HepG2 (cell line): ENCODE measurements around the gene INPP5E. TPM values are rescaled to one million over a fixed set of nuclear protein-coding genes. Genes with fewer than 3 reads are reported as not detected.

Source experiments
- CHD2 ChIP-seq: IDR thresholded peaks from 2 replicates; pipeline ENCODE4 v1.6.1; 2011; ENCODE audit warnings: low read depth, low read length, improper control_type of control experiment
- DPF2 ChIP-seq: sonication (generic); formaldehyde crosslinking; IDR thresholded peaks from 2 replicates; pipeline ENCODE4 v1.4.0; 2020; ENCODE audit warnings: mild to moderate bottlenecking, low read depth, missing genetic modification reagents, borderline replicate concordance
- DR1 ChIP-seq: sonication (generic); formaldehyde crosslinking; IDR thresholded peaks from 2 replicates; pipeline ENCODE4 v1.8.0; 2021; ENCODE audit warnings: mild to moderate bottlenecking, missing genetic modification reagents, inconsistent platforms
- ETV6 ChIP-seq: sonication (generic); formaldehyde crosslinking; conservative IDR thresholded peaks from 2 replicates; pipeline ENCODE4 v1.4.0; 2020; ENCODE audit warnings: missing genetic modification reagents
- FLYWCH1 ChIP-seq: sonication (generic); formaldehyde crosslinking; IDR thresholded peaks from 2 replicates; pipeline ENCODE4 v1.8.1; 2023; ENCODE audit warnings: mild to moderate bottlenecking, missing genetic modification reagents
- IKZF4 ChIP-seq: sonication (generic); formaldehyde crosslinking; IDR thresholded peaks from 2 replicates; pipeline ENCODE4 v1.5.1; 2020; ENCODE audit warnings: borderline replicate concordance, mild to moderate bottlenecking, low read depth, missing genetic modification reagents; ENCODE audit errors: not compliant biosample characterization
- MXI1 ChIP-seq: IDR thresholded peaks from 3 replicates; pipeline ENCODE4 v1.6.1; 2012; ENCODE audit warnings: low read depth, low read length, inconsistent platforms, borderline replicate concordance
- SNAPC2 ChIP-seq: sonication (generic); formaldehyde crosslinking; IDR thresholded peaks from 2 replicates; pipeline ENCODE4 v1.8.1; 2022; ENCODE audit warnings: mild to moderate bottlenecking, missing genetic modification reagents
- SNRNP70 ChIP-seq: fragments of 200-400 bp; formaldehyde crosslinking; IDR thresholded peaks from 2 replicates; pipeline ENCODE4 v1.6.1; 2017; ENCODE audit warnings: mild to moderate bottlenecking, low read depth, low read length, moderate library complexity
- SOX13 ChIP-seq, 3 experiments: fragments of 450-650 bp in 1 of 3; sonication (generic) in 1 of 3; formaldehyde crosslinking in 1 of 3; IDR thresholded peaks in 2 of 3; conservative IDR thresholded peaks in 1 of 3; 2 replicates each; pipeline versions ENCODE4 v1.5.0 to v1.6.1; 2016 to 2020; ENCODE audit warnings: antibody characterized with exemption in 1 of 3, mild to moderate bottlenecking in 1 of 3, missing compliant biosample characterization in 1 of 3, missing genetic modification reagents in 1 of 3, moderate library complexity in 1 of 3
- TCF7L2 ChIP-seq: IDR thresholded peaks from 2 replicates; pipeline ENCODE4 v1.6.1; 2011; ENCODE audit warnings: mild to moderate bottlenecking, low read depth, low read length, moderate library complexity
- TEAD2 ChIP-seq: sonication (generic); formaldehyde crosslinking; IDR thresholded peaks from 2 replicates; pipeline ENCODE4 v1.9.0; 2021; ENCODE audit warnings: missing genetic modification reagents
- XRCC5 ChIP-seq: fragments of 200-400 bp; formaldehyde crosslinking; optimal IDR thresholded peaks from 2 replicates; pipeline ENCODE3; 2017; ENCODE audit warnings: mild to moderate bottlenecking, low read length
- ZNF484 ChIP-seq: sonication (generic); formaldehyde crosslinking; IDR thresholded peaks from 2 replicates; pipeline ENCODE4 v1.5.1; 2020; ENCODE audit warnings: mild to moderate bottlenecking, low read depth, missing genetic modification reagents, borderline replicate concordance
- ZNF557 ChIP-seq: sonication (generic); formaldehyde crosslinking; IDR thresholded peaks from 2 replicates; pipeline ENCODE4 v1.4.0; 2020; ENCODE audit warnings: missing genetic modification reagents
- ZNF644 ChIP-seq: IDR thresholded peaks from 2 replicates; pipeline ENCODE4 v1.6.1; 2016; ENCODE audit warnings: low read depth
- polyA plus RNA-seq, 8 experiments: library from polyadenylated mRNA; depleted of rRNA in 3 of 8; stranded (reverse) in 7 of 8; unstranded in 1 of 8; fragments of >200 nt; fragmentation: Illumina TruSeq in 4 of 8; extraction: Trizol in 4 of 8; gene quantifications; 2 replicates each; pipeline versions ENCODE4 v1.2.1 to v1.2.3, GENCODE V29; 2011 to 2016; ENCODE audit warnings: low read depth in 4 of 8, missing spikeins in 1 of 8, mixed read lengths in 1 of 8; ENCODE audit not compliant: insufficient read depth in 1 of 8
- total RNA-seq, 5 experiments: library from RNA; depleted of rRNA; stranded (reverse); fragments of >200 nt; fragmentation: Illumina TruSeq; extraction: Trizol; gene quantifications; 2 replicates each; pipeline ENCODE4 v1.2.3, GENCODE V29; 2016; ENCODE audit warnings: low read depth in 1 of 5
- TF ChIP-seq, protein P1 (sequence below): sonication (generic); formaldehyde crosslinking; IDR thresholded peaks from 2 replicates; pipeline ENCODE4 v1.9.0; 2022; ENCODE audit warnings: low read depth, missing genetic modification reagents
- TF ChIP-seq, protein P2 (sequence below): IDR thresholded peaks from 2 replicates; pipeline ENCODE4 v1.6.1; 2016; ENCODE audit warnings: low read depth, missing genetic modification reagents, missing compliant biosample characterization
- TF ChIP-seq, protein P3 (sequence below): sonication (generic); formaldehyde crosslinking; IDR thresholded peaks from 2 replicates; pipeline ENCODE4 v1.4.0; 2020; ENCODE audit warnings: mild to moderate bottlenecking, missing genetic modification reagents
- TF ChIP-seq, protein P4 (sequence below): sonication (generic); formaldehyde crosslinking; IDR thresholded peaks from 2 replicates; pipeline ENCODE4 v1.4.0; 2020; ENCODE audit warnings: mild to moderate bottlenecking, missing genetic modification reagents

The INPP5E gene
- total and polyA plus RNA-seq, 2 of the 13 experiments (the other 11 are each of a cell fraction or from before 2014, with no cell fraction given) = 5.5 TPM

DNA sequence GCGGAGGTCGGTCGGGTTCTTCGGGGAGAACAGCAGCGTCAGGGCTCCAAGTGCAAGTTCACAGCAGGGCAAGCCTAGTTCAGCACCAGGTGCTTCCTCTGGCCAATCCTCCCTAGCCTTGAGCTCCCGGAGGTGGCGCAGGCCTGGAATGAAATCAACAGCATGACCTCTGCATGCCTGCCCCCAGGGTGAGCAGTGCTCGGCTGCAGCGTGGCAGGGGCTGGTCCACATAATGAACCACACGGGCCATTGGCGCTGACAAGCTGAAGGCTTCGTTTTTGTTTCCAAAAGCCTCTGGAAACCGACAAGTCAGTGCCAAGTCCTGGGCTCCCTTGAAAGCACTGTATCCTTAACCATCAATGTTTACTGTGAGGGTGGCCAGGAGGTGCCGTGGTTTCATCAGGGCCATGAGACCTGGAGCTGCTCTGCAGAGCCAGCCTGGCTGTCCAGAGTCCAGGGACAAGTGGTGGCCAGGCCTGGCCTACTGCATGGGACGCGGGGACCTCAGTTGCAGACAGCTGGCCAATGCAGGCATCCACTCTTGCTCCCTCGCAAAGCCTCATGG, 2.1 kb upstream of the INPP5E start (continued):
- TF ChIP-seq TCF7L2 (no peak), SOX13 (IDR thresholded peaks at IDR 0.05) (no peak), SOX13 (CRISPR knock-in tag; conservative IDR thresholded peaks at IDR 0.05 in 1 of 2, IDR thresholded peaks at IDR 0.05 in 1 of 2) (no peak; a peak in 1 of 4 replicates), DPF2 (no peak), ZNF484 (no peak), MXI1 (no peak), XRCC5 (no peak), CHD2 (no peak), SNRNP70 (no peak), SNAPC2 (CRISPR knock-in tag) (no peak), ETV6 (CRISPR knock-in tag) (no peak), IKZF4 (CRISPR knock-in tag) (no peak), ZNF644 (CRISPR knock-in tag) (no peak), ZNF557 (CRISPR knock-in tag) (no peak), DR1 (CRISPR knock-in tag) (no peak), FLYWCH1 (CRISPR knock-in tag) (no peak), TEAD2 (CRISPR knock-in tag) (no peak)
- TF ChIP-seq, protein P1, sequence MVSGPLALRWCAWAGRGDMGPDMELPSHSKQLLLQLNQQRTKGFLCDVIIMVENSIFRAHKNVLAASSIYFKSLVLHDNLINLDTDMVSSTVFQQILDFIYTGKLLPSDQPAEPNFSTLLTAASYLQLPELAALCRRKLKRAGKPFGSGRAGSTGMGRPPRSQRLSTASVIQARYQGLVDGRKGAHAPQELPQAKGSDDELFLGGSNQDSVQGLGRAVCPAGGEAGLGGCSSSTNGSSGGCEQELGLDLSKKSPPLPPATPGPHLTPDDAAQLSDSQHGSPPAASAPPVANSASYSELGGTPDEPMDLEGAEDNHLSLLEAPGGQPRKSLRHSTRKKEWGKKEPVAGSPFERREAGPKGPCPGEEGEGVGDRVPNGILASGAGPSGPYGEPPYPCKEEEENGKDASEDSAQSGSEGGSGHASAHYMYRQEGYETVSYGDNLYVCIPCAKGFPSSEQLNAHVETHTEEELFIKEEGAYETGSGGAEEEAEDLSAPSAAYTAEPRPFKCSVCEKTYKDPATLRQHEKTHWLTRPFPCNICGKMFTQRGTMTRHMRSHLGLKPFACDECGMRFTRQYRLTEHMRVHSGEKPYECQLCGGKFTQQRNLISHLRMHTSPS (CRISPR knock-in tag) = no peak
- TF ChIP-seq, protein P2, sequence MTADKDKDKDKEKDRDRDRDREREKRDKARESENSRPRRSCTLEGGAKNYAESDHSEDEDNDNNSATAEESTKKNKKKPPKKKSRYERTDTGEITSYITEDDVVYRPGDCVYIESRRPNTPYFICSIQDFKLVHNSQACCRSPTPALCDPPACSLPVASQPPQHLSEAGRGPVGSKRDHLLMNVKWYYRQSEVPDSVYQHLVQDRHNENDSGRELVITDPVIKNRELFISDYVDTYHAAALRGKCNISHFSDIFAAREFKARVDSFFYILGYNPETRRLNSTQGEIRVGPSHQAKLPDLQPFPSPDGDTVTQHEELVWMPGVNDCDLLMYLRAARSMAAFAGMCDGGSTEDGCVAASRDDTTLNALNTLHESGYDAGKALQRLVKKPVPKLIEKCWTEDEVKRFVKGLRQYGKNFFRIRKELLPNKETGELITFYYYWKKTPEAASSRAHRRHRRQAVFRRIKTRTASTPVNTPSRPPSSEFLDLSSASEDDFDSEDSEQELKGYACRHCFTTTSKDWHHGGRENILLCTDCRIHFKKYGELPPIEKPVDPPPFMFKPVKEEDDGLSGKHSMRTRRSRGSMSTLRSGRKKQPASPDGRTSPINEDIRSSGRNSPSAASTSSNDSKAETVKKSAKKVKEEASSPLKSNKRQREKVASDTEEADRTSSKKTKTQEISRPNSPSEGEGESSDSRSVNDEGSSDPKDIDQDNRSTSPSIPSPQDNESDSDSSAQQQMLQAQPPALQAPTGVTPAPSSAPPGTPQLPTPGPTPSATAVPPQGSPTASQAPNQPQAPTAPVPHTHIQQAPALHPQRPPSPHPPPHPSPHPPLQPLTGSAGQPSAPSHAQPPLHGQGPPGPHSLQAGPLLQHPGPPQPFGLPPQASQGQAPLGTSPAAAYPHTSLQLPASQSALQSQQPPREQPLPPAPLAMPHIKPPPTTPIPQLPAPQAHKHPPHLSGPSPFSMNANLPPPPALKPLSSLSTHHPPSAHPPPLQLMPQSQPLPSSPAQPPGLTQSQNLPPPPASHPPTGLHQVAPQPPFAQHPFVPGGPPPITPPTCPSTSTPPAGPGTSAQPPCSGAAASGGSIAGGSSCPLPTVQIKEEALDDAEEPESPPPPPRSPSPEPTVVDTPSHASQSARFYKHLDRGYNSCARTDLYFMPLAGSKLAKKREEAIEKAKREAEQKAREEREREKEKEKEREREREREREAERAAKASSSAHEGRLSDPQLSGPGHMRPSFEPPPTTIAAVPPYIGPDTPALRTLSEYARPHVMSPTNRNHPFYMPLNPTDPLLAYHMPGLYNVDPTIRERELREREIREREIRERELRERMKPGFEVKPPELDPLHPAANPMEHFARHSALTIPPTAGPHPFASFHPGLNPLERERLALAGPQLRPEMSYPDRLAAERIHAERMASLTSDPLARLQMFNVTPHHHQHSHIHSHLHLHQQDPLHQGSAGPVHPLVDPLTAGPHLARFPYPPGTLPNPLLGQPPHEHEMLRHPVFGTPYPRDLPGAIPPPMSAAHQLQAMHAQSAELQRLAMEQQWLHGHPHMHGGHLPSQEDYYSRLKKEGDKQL = no peak
- TF ChIP-seq, protein P3, sequence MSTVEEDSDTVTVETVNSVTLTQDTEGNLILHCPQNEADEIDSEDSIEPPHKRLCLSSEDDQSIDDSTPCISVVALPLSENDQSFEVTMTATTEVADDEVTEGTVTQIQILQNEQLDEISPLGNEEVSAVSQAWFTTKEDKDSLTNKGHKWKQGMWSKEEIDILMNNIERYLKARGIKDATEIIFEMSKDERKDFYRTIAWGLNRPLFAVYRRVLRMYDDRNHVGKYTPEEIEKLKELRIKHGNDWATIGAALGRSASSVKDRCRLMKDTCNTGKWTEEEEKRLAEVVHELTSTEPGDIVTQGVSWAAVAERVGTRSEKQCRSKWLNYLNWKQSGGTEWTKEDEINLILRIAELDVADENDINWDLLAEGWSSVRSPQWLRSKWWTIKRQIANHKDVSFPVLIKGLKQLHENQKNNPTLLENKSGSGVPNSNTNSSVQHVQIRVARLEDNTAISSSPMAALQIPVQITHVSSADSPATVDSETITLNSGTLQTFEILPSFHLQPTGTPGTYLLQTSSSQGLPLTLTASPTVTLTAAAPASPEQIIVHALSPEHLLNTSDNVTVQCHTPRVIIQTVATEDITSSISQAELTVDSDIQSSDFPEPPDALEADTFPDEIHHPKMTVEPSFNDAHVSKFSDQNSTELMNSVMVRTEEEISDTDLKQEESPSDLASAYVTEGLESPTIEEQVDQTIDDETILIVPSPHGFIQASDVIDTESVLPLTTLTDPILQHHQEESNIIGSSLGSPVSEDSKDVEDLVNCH = no peak
- TF ChIP-seq, protein P4, sequence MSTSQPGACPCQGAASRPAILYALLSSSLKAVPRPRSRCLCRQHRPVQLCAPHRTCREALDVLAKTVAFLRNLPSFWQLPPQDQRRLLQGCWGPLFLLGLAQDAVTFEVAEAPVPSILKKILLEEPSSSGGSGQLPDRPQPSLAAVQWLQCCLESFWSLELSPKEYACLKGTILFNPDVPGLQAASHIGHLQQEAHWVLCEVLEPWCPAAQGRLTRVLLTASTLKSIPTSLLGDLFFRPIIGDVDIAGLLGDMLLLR (CRISPR knock-in tag) = no peak
